Uterus (tissue), 2 donors: ENCODE results near the gene ZAP70.

Experiments used
- CTCF ChIP-seq, 4 experiments: fragments of 200-600 bp in 2 of 4; fragments of 450-650 bp in 2 of 4; sonication (generic) in 2 of 4; IDR thresholded peaks; one replicate each; pipeline ENCODE4 v1.5.1; 2016 to 2019; ENCODE audit warnings: antibody characterized with exemption in 4 of 4, mild to moderate bottlenecking in 2 of 4, moderate library complexity in 1 of 4
- POLR2A ChIP-seq, 2 donors: fragments of 450-650 bp; IDR thresholded peaks; one replicate each; pipeline ENCODE4 v1.6.1; 2016; ENCODE audit warnings: antibody characterized with exemption in 2 of 2, mild to moderate bottlenecking in 1 of 2, moderate library complexity in 1 of 2

DNA sequence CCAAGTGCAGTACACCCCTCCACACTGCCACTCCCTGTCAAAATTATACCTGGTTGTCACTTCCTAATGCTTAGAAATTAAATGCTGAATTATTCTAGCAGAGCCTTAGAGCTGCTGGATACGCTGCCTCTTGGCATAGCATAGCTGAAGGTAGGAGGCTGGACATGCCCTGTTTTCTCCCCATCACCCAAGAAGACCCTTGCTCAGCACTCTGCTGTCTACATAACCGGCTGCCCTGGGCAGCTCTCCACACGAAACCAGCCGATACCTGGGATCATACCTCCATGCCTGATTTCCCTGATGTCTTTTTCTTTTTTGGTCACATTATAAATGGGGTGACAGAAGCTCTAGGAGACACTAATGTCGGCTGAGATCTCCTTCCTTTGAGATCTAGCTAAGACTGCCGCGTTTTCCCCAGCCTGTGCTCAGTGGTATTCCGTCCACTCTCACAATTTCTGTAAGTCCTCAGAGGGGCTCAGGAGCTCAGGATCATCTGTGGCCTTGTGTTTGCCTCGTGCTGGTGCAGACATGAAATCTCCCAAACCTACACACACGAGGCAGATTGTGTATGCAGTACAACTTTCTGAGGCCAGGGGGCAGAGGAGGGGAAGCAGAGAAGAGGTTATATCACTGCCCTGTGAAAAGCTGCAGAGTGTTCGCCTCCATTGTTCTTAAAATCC lies 13.5 kb upstream of the ZAP70 start:
- TF ChIP-seq CTCF (IDR thresholded peaks at IDR 0.05) = peak in 3 of 4 experiments; percentile 18 to 48 (median 37)
- TF ChIP-seq POLR2A (IDR thresholded peaks at IDR 0.05) = no peak
